ENCODE data around the gene ERC1. TPM values are rescaled to one million over a fixed set of nuclear protein-coding genes. Genes with fewer than 3 reads are reported as not detected.

The ERC1 gene
- polyA plus RNA-seq, 1 donor = 17.5 TPM

GRCh38 chr12:955939-956338, 35.1 kb upstream of the ERC1 start:
- WGBS (ENCODE audit: insufficient coverage, low lambda C conversion rate) = 93% methylated on average over 3 of the region's 6 CpGs
- no peak for DNase-seq
- H3K27ac ChIP-seq (ENCODE audit: low read length) = no peak overlapping the region
- no peak overlapping the region for H3K4me3 ChIP-seq (ENCODE audit: low read length)
- H3K27me3 ChIP-seq (ENCODE audit: control insufficient read depth, insufficient read depth, low read length) = no peaks in the 10 kb centered on the region
- H3K36me3 ChIP-seq (ENCODE audit: control insufficient read depth, insufficient read depth, low read length) = no peaks in the 10 kb centered on the region
- H3K4me1 ChIP-seq (ENCODE audit: control insufficient read depth, insufficient read depth, low read length) = peaks cover 2% of the 10 kb centered on the region
- no peaks in the 10 kb centered on the region for H3K9me3 ChIP-seq (ENCODE audit: control insufficient read depth, low read depth, low read length)

- WGBS (ENCODE audit: insufficient coverage, low lambda C conversion rate) = no CpG with 5 or more reads among the region's 8 CpGs
- Histone ChIP-seq H3K9me3 (ENCODE audit: control insufficient read depth, low read depth, low read length) (no peaks in the 10 kb centered on the region), H3K27ac (ENCODE audit: low read length) (no peak overlapping the region), H3K4me1 (ENCODE audit: control insufficient read depth, insufficient read depth, low read length) (no peaks in the 10 kb centered on the region), H3K4me3 (ENCODE audit: low read length) (no peak overlapping the region), H3K27me3 (ENCODE audit: control insufficient read depth, insufficient read depth, low read length) (no peaks in the 10 kb centered on the region), H3K36me3 (ENCODE audit: control insufficient read depth, insufficient read depth, low read length) (no peaks in the 10 kb centered on the region)
- DNase-seq = no peak
Observed at GRCh38 chr12:958588-959123, 32.4 kb upstream of the ERC1 start.

GRCh38 chr12:966724-967123, 24.3 kb upstream of the ERC1 start:
- H3K36me3 ChIP-seq (ENCODE audit: control insufficient read depth, insufficient read depth, low read length) = no peaks in the 10 kb centered on the region
- H3K9me3 ChIP-seq (ENCODE audit: control insufficient read depth, low read depth, low read length) = no peaks in the 10 kb centered on the region
- 100% methylated on average over 1 of the region's 6 CpGs for WGBS (ENCODE audit: insufficient coverage, low lambda C conversion rate)
- no peak overlapping the region for H3K27ac ChIP-seq (ENCODE audit: low read length)
- no peak for DNase-seq
- H3K27me3 ChIP-seq (ENCODE audit: control insufficient read depth, insufficient read depth, low read length) = no peaks in the 10 kb centered on the region
- no peaks in the 10 kb centered on the region for H3K4me1 ChIP-seq (ENCODE audit: control insufficient read depth, insufficient read depth, low read length)
- no peak overlapping the region for H3K4me3 ChIP-seq (ENCODE audit: low read length)

GRCh38 chr12:967641-968040, 23.4 kb upstream of the ERC1 start:
- H3K9me3 ChIP-seq (ENCODE audit: control insufficient read depth, low read depth, low read length) = no peaks in the 10 kb centered on the region
- no CpG with 5 or more reads among the region's 9 CpGs for WGBS (ENCODE audit: insufficient coverage, low lambda C conversion rate)
- no peak overlapping the region for H3K4me3 ChIP-seq (ENCODE audit: low read length)
- no peak overlapping the region for H3K27ac ChIP-seq (ENCODE audit: low read length)
- no peak for DNase-seq
- no peaks in the 10 kb centered on the region for H3K27me3 ChIP-seq (ENCODE audit: control insufficient read depth, insufficient read depth, low read length)
- H3K36me3 ChIP-seq (ENCODE audit: control insufficient read depth, insufficient read depth, low read length) = no peaks in the 10 kb centered on the region
- no peaks in the 10 kb centered on the region for H3K4me1 ChIP-seq (ENCODE audit: control insufficient read depth, insufficient read depth, low read length)

GRCh38 chr12:968545-968944, 22.5 kb upstream of the ERC1 start:
- 60% methylated on average over 1 of the region's 4 CpGs for WGBS (ENCODE audit: insufficient coverage, low lambda C conversion rate)
- Histone ChIP-seq H3K36me3 (ENCODE audit: control insufficient read depth, insufficient read depth, low read length) (no peaks in the 10 kb centered on the region), H3K4me3 (ENCODE audit: low read length) (no peak overlapping the region), H3K27me3 (ENCODE audit: control insufficient read depth, insufficient read depth, low read length) (no peaks in the 10 kb centered on the region), H3K9me3 (ENCODE audit: control insufficient read depth, low read depth, low read length) (no peaks in the 10 kb centered on the region), H3K4me1 (ENCODE audit: control insufficient read depth, insufficient read depth, low read length) (no peaks in the 10 kb centered on the region), H3K27ac (ENCODE audit: low read length) (no peak overlapping the region)
- no peak for DNase-seq

- no peaks in the 10 kb centered on the region for H3K9me3 ChIP-seq (ENCODE audit: control insufficient read depth, low read depth, low read length)
- no peak for DNase-seq
- no peak overlapping the region for H3K27ac ChIP-seq (ENCODE audit: low read length)
- no peaks in the 10 kb centered on the region for H3K4me1 ChIP-seq (ENCODE audit: control insufficient read depth, insufficient read depth, low read length)
- 93% methylated on average over 1 of the region's 8 CpGs for WGBS (ENCODE audit: insufficient coverage, low lambda C conversion rate)
- no peaks in the 10 kb centered on the region for H3K27me3 ChIP-seq (ENCODE audit: control insufficient read depth, insufficient read depth, low read length)
- H3K4me3 ChIP-seq (ENCODE audit: low read length) = no peak overlapping the region
- no peaks in the 10 kb centered on the region for H3K36me3 ChIP-seq (ENCODE audit: control insufficient read depth, insufficient read depth, low read length)
Observed at GRCh38 chr12:969821-970220, 21.2 kb upstream of the ERC1 start.

- no peak overlapping the region for H3K27ac ChIP-seq (ENCODE audit: low read length)
- H3K4me3 ChIP-seq (ENCODE audit: low read length) = no peak overlapping the region
- no peaks in the 10 kb centered on the region for H3K36me3 ChIP-seq (ENCODE audit: control insufficient read depth, insufficient read depth, low read length)
- no CpG with 5 or more reads among the region's 4 CpGs for WGBS (ENCODE audit: insufficient coverage, low lambda C conversion rate)
- DNase-seq = no peak
- H3K4me1 ChIP-seq (ENCODE audit: control insufficient read depth, insufficient read depth, low read length) = no peaks in the 10 kb centered on the region
- H3K27me3 ChIP-seq (ENCODE audit: control insufficient read depth, insufficient read depth, low read length) = no peaks in the 10 kb centered on the region
- no peaks in the 10 kb centered on the region for H3K9me3 ChIP-seq (ENCODE audit: control insufficient read depth, low read depth, low read length)
Observed at GRCh38 chr12:971991-972390, 19.0 kb upstream of the ERC1 start.

- WGBS (ENCODE audit: insufficient coverage, low lambda C conversion rate) = 100% methylated on average over 1 of the region's 4 CpGs
- no peak overlapping the region for H3K27ac ChIP-seq (ENCODE audit: low read length)
- no peaks in the 10 kb centered on the region for H3K27me3 ChIP-seq (ENCODE audit: control insufficient read depth, insufficient read depth, low read length)
- no peaks in the 10 kb centered on the region for H3K4me1 ChIP-seq (ENCODE audit: control insufficient read depth, insufficient read depth, low read length)
- H3K4me3 ChIP-seq (ENCODE audit: low read length) = no peak overlapping the region
- no peaks in the 10 kb centered on the region for H3K9me3 ChIP-seq (ENCODE audit: control insufficient read depth, low read depth, low read length)
- DNase-seq = no peak
- no peaks in the 10 kb centered on the region for H3K36me3 ChIP-seq (ENCODE audit: control insufficient read depth, insufficient read depth, low read length)
Observed at GRCh38 chr12:974271-974862, 16.7 kb upstream of the ERC1 start.

GRCh38 chr12:976644-977043, 14.4 kb upstream of the ERC1 start:
- no peaks in the 10 kb centered on the region for H3K9me3 ChIP-seq (ENCODE audit: control insufficient read depth, low read depth, low read length)
- H3K4me3 ChIP-seq (ENCODE audit: low read length) = no peak overlapping the region
- H3K27ac ChIP-seq (ENCODE audit: low read length) = no peak overlapping the region
- no peaks in the 10 kb centered on the region for H3K4me1 ChIP-seq (ENCODE audit: control insufficient read depth, insufficient read depth, low read length)
- H3K36me3 ChIP-seq (ENCODE audit: control insufficient read depth, insufficient read depth, low read length) = no peaks in the 10 kb centered on the region
- H3K27me3 ChIP-seq (ENCODE audit: control insufficient read depth, insufficient read depth, low read length) = no peaks in the 10 kb centered on the region
- no peak for DNase-seq
- WGBS (ENCODE audit: insufficient coverage, low lambda C conversion rate) = no CpG with 5 or more reads among the region's 6 CpGs

- Histone ChIP-seq H3K4me1 (ENCODE audit: control insufficient read depth, insufficient read depth, low read length) (no peaks in the 10 kb centered on the region), H3K36me3 (ENCODE audit: control insufficient read depth, insufficient read depth, low read length) (no peaks in the 10 kb centered on the region), H3K9me3 (ENCODE audit: control insufficient read depth, low read depth, low read length) (no peaks in the 10 kb centered on the region), H3K27me3 (ENCODE audit: control insufficient read depth, insufficient read depth, low read length) (no peaks in the 10 kb centered on the region), H3K4me3 (ENCODE audit: low read length) (no peak overlapping the region), H3K27ac (ENCODE audit: low read length) (no peak overlapping the region)
- no CpG with 5 or more reads among the region's 4 CpGs for WGBS (ENCODE audit: insufficient coverage, low lambda C conversion rate)
- no peak for DNase-seq
Observed at GRCh38 chr12:977156-977555, 13.9 kb upstream of the ERC1 start.

- H3K4me1 ChIP-seq (ENCODE audit: control insufficient read depth, insufficient read depth, low read length) = no peaks in the 10 kb centered on the region
- WGBS (ENCODE audit: insufficient coverage, low lambda C conversion rate) = no CpG with 5 or more reads among the region's 5 CpGs
Observed at GRCh38 chr12:979349-979748, 11.7 kb upstream of the ERC1 start.

More at GRCh38 chr12:979349-979748, 11.7 kb upstream of the ERC1 start:
- Histone ChIP-seq H3K27ac (ENCODE audit: low read length) (no peak overlapping the region), H3K4me3 (ENCODE audit: low read length) (no peak overlapping the region), H3K27me3 (ENCODE audit: control insufficient read depth, insufficient read depth, low read length) (no peaks in the 10 kb centered on the region), H3K9me3 (ENCODE audit: control insufficient read depth, low read depth, low read length) (no peaks in the 10 kb centered on the region), H3K36me3 (ENCODE audit: control insufficient read depth, insufficient read depth, low read length) (no peaks in the 10 kb centered on the region)
- DNase-seq = no peak
